GM19397 (cell line): ENCODE results near the gene LGALS14.
"Not testable (repeated sequence)": the region's sequence is repeated elsewhere in the genome, so short reads cannot be mapped to it uniquely, and the experiment has no call there.

ENCODE experiments used
- ATAC-seq: cut with Tn5 transposase; IDR thresholded peaks from one replicate; pipeline ENCODE4 v1.9.1; 2021; ENCODE audit warnings: mild to moderate bottlenecking, moderate library complexity; ENCODE audit not compliant: unreplicated experiment

LGALS14 gene, protein sequence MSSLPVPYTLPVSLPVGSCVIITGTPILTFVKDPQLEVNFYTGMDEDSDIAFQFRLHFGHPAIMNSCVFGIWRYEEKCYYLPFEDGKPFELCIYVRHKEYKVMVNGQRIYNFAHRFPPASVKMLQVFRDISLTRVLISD

DNA sequence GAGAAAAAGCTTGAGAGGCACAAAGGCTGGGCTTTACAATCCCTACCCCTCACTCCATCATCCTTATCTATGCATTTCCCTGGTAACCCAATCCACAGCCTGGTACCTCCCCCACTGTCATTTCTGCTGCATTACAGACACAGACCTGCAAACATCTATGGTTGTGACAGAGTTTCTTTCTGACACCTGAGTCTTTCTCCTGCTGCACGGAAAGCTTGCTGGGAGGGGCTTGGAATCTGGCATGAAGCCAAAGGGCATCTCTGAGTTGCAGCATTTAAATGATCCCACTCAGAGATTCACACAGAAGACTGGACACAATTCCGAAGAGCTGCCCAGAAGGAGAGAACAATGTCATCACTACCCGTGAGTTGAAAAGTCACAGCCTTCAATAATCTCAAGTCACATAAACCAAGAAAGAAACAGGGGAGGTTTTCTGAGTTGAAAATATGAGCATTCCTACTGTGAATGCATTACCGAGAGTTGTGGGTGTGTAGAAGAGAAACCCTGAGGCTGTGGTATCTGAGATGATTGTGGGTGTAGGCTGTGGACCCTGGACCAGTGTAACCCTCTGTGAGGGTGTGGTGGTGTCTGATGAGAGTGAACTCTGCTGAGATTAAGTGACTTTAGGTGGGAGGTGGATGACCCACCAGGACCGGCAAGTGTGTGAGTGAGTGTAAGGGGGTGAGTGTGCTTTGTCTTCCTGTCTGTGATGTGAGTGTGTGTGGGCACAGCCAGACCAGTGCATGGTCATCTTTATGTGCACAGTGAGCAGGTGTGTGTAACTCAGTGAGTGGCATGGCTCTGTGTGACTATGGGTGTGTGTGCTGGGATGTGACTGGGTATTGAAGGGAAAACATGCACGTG lies at the start of gene LGALS14:
Gene LGALS14 (plus strand): TSS at position 301 of the 864 bp plus-strand sequence. CDS start 48 bp downstream, at position 349.
- ATAC-seq = no peak

- no peak for ATAC-seq
Measured at GRCh38 chr19:39655613-39656012, 48.7 kb upstream of the LGALS14 start, which contains the start of gene LGALS16. TSS of gene LGALS16 (plus strand) at chr19:39655913. CDS start at chr19:39655962, 49 bp downstream.

DNA sequence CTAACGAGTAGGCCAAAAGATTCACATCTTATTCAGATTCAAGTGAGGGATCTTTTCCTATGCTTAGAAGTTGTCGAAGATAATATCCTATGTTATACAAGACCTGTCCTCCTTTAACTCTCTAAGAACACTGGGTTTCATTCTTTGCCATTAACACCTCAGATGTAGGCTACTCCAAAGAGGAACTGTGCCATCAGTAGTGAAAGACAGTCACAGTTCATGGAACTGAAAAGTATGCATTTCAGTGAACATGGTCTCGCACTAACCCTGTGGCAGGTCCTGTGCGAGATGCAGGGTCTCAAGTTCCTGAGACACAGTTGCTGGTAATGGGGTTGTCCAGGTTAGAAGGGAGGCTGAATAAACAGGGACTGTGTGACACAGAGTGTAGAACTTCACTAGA lies 44.5 kb upstream of the LGALS14 start:
- ATAC-seq = no peak

GRCh38 chr19:39660661-39661060 lies 43.6 kb upstream of the LGALS14 start:
- ATAC-seq = no peak

DNA sequence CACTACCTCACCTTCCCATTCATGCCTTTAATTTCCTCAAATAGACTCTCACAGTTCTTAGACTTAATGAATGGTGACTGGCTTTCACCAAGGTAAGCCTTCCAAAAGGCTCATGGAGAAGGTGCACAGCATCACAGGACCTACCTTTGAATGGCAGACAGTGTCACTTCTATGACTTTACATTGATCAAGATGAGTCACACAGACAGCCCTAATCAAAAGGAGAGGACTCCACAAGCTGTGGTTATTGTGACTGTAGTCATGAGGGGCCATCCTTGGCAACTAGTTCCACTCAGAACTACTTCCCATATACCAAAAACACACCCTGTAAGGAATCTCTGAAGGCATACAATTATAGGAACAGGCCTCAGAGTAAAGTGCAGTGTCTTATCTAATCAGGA lies 42.7 kb upstream of the LGALS14 start:
- no peak for ATAC-seq

GRCh38 chr19:39669860-39670259 lies 34.4 kb upstream of the LGALS14 start:
- ATAC-seq = not testable (repeated sequence)

GRCh38 chr19:39670998-39671397 lies 33.3 kb upstream of the LGALS14 start:
- ATAC-seq = no peak

DNA sequence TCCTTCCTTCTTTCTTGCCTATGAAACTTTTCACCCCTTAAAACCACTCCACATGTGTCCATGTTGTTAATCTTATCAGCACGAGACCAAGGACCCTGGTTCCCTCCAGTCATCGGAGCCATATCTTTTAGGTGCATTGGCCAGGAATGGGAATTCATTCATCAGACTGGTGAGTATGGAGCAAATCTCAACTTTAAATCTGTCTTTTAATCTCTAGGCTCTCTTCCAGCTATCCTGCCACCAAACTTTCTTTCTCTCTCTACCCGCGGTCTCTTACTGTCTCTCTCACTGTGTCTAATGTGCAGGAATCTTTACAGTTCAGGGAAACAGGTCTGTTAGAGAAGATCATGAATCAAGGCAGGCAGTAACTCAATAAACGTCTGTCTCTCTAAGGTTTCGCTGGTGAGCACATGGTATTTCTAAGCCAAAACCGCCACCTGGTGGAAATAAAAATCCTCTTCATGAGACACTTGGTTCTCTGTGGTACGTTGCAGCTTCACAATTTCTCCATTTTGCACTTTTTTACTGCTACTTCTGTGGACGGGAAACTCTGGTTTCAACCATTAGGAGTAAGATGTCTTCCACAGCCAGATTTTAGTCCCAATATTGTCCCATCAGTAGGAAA lies 32.4 kb upstream of the LGALS14 start:
- no peak for ATAC-seq

GRCh38 chr19:39672473-39672872 lies 31.8 kb upstream of the LGALS14 start:
- no peak for ATAC-seq

DNA sequence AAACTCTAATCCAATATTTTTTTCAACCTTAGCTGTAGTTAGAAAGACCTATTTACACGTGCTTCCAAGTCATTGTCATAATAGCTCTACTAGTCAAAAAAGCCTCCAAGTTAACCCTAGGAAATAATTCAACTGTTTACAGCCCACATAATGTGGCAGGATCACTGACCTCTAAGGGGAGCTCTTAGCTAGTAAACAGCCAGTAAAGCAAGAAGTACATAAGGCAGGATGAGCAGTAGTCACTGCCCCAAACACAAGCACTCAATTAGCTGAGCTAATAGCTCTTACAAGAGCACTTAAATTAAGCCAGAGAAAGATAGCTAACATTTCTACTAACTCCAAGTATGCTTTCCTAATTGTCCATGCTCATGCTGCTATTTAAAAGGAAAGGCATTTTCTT lies 30.4 kb upstream of the LGALS14 start:
- not testable (repeated sequence) for ATAC-seq

DNA sequence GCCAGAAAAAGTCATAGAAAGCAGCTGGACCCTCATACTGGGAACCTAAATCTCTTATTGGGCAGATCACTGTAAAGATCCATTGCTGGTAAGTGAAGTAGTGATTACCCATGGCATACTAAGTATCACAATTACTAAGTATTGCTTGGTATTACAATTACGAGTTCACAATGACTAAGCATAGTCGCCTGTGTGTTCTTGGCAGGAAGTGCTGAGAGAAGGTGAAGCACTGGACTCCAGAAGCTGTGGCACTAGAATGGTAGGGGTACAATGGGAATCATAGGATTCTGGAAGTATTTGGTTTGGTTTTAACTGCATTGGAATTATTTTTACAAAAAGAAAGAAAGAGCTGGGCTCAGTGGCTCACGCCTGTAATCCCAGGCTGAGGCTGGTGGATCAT lies 28.3 kb upstream of the LGALS14 start:
- no peak for ATAC-seq

GRCh38 chr19:39677961-39678889 lies 26.1 kb upstream of the LGALS14 start:
- no peak for ATAC-seq

- ATAC-seq = no peak
Measured at GRCh38 chr19:39679056-39679790, 25.1 kb upstream of the LGALS14 start.

- no peak for ATAC-seq
Measured at GRCh38 chr19:39679791-39680168, 24.5 kb upstream of the LGALS14 start.

DNA sequence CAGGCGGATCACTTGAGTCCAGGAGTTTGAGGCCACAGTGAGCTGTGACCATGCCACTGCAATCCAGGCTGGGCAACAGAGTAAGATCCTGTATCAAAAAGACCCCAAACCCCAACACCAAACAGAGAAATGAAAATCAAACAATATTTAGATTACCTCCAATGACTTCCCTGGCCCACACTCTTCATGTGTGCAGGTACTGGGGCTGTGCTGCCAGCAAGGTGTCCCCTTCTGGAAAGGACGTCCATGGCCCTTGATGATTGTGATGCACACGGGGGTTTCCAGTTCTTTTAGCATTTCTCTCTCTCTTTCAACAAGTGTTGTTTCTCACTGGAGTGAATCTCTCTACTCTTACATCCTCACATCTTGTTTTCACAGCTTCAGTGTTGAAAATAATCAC lies 23.7 kb upstream of the LGALS14 start:
- ATAC-seq = no peak

DNA sequence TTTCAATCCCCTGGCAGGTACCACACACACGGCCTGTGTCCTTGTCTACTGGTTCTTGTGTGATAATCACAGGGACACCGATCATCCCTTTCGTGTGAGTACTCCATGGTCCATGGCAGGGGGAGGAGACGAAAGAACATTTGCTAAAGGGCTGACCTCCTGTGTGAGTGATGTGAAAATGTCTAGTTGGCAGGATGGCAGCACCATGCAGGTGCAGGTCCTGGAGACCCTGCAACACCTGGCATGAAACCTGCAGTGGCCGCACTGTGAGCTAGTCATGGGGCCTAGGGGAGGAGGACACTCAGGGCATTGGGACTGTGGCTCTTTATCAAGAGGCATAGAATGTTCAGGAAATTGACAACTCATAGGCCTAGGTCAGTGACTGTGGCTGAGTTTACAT lies 22.9 kb upstream of the LGALS14 start:
- ATAC-seq = no peak

DNA sequence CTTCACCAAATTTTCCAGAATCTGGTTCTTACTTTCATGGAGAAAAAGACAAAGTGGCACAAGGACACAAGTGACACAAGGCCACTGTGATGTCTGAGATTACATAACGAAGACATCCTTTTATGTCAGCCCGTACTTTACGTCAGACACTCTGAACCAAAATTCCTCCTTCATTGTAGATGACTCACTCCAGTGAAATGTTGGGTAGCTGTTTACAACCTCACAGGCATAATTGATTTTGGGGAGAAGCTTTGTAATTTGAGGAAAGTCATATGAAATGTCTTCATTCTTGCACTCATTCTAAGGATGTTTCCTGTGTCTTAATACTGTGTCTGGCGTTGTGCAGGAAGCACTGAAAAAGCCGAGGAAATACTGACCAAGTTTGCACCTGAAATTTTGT lies 20.0 kb upstream of the LGALS14 start:
- ATAC-seq = no peak

DNA sequence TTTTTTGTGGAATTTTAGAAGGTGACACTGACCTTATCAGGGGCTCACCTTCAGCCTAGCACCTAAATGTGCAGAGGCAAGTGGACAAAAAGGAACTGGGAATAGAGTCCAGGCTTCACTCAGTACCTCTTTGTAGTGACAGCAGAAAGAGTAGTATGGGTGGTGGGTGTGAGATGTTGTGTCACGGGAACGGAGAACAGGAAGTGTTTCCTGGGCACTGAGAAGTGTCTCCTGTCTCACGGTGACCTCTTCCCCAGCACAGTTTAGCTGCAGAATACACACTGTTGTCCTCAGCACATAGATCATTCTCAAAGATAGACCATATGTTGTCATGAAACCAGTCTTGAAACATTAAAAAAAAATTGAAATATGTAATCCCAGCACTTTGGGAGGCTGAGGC lies 17.5 kb upstream of the LGALS14 start:
- no peak for ATAC-seq

DNA sequence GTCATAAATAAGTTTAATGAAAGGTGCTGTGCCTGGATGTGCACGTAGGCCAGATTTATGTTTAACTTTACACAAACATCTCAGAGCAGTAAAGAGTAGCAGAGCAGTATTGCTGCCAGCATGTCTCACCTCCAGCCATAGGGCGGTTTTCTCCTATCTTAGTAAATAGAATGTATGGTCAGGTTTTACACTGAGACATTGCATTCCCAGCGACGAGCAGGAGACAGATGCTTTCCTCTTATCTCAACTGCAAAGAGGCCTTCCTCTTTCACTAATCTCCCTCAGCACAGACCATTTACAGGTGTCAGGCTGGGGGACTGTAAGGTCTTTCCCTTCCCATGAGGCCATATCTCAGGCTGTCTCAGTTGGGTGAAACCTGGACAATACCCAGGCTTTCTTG lies 15.6 kb upstream of the LGALS14 start:
- ATAC-seq = not testable (repeated sequence)

GRCh38 chr19:39692166-39692565 lies 12.1 kb upstream of the LGALS14 start:
- no peak for ATAC-seq
